Fibroblast of the aortic adventitia (primary cell): Measurements from ENCODE around the gene LRP1. TPM values are rescaled to one million over a fixed set of nuclear protein-coding genes. Genes with fewer than 3 reads are reported as not detected.

Source experiments
- DNase-seq: peaks from one replicate; pipeline ENCODE4 v3.0.0-alpha.2; 2010; ENCODE audit warnings: low read depth
- H3K4me3 ChIP-seq: 2 replicates; pipeline ENCODE4 v1.5.1; 2011; ENCODE audit warnings: low read depth, mild to moderate bottlenecking, control low read depth, low read length, moderate library complexity
- total RNA-seq: library from RNA; depleted of rRNA; stranded (reverse); fragments of >200 nt; gene quantifications from 2 replicates; pipeline ENCODE4 v1.2.3, GENCODE V29; 2012; ENCODE audit warnings: low replicate concordance
- TF ChIP-seq, protein P1 (sequence below): IDR thresholded peaks from 2 replicates; pipeline ENCODE4 v1.5.1; 2011; ENCODE audit warnings: mild to moderate bottlenecking, low read length, control low read depth, inconsistent platforms; ENCODE audit not compliant: insufficient read depth

LRP1 gene
- total RNA-seq, 1 donor, result 541 TPM

DNA sequence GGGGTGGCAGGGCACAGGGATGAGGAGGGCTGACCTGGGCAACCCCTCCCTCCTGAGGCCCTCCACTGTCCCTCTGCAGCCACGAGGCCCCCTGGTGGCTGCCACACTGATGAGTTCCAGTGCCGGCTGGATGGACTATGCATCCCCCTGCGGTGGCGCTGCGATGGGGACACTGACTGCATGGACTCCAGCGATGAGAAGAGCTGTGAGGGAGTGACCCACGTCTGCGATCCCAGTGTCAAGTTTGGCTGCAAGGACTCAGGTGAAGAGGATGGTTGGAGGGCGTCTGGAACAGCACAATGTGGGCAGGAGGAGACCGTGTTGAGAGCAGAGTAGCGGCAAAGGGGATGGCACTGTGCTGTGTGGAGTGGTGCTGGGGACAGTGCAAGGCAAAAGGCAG, 44.8 kb downstream of the LRP1 start:
- TF ChIP-seq, protein P1, sequence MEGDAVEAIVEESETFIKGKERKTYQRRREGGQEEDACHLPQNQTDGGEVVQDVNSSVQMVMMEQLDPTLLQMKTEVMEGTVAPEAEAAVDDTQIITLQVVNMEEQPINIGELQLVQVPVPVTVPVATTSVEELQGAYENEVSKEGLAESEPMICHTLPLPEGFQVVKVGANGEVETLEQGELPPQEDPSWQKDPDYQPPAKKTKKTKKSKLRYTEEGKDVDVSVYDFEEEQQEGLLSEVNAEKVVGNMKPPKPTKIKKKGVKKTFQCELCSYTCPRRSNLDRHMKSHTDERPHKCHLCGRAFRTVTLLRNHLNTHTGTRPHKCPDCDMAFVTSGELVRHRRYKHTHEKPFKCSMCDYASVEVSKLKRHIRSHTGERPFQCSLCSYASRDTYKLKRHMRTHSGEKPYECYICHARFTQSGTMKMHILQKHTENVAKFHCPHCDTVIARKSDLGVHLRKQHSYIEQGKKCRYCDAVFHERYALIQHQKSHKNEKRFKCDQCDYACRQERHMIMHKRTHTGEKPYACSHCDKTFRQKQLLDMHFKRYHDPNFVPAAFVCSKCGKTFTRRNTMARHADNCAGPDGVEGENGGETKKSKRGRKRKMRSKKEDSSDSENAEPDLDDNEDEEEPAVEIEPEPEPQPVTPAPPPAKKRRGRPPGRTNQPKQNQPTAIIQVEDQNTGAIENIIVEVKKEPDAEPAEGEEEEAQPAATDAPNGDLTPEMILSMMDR, result peak; percentile 56
- DNase-seq, result no peak
- H3K4me3 ChIP-seq, result no peak overlapping the region

DNA sequence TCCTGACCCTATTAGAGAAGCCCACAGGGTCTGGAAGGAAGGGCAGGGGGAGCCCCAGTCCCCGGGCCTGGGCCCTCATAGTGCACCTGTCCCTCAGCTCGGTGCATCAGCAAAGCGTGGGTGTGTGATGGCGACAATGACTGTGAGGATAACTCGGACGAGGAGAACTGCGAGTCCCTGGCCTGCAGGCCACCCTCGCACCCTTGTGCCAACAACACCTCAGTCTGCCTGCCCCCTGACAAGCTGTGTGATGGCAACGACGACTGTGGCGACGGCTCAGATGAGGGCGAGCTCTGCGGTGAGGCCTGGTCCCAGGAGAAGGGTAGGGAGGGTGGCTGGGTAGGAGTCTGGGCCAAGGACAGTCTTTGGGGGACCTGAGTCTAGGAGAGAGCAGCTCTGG, 45.4 kb downstream of the LRP1 start:
- DNase-seq, result no peak
- no peak overlapping the region for H3K4me3 ChIP-seq
- TF ChIP-seq, protein P1, result no peak

DNA sequence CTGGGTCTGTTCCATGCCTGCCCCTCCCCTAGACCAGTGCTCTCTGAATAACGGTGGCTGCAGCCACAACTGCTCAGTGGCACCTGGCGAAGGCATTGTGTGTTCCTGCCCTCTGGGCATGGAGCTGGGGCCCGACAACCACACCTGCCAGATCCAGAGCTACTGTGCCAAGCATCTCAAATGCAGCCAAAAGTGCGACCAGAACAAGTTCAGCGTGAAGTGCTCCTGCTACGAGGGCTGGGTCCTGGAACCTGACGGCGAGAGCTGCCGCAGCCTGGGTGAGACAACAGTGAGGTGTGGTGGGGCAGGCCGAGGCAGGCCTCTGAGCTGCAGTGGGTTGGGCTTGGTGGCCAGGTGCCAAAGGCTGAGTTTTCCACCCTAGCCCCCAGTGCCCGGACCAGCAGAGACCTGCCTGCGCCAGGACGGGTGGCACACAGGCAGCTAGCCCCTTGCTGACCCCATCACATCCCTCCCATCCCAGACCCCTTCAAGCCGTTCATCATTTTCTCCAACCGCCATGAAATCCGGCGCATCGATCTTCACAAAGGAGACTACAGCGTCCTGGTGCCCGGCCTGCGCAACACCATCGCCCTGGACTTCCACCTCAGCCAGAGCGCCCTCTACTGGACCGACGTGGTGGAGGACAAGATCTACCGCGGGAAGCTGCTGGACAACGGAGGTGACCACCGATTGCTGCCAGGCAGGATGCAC, 47.3 kb downstream of the LRP1 start:
- H3K4me3 ChIP-seq, result no peak overlapping the region
- TF ChIP-seq, protein P1, result peak; percentile 87
- peak; percentile 84 for DNase-seq

DNA sequence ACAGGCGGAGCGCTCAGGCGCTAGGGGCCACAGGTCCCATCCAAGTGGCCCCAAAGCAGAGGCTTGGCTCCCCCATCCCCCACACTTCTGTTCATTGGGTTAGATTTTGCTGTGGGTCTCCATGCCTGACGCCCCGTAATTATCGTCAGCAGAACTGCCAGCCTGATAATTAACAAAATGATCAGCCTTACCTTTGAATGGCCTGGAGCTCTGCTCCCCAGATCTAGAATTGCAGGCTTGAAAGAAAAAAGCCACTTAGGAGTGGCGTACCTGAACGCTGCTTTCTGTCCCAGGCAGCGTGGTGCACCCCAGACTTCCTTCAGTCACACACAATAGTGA, 47.8 kb downstream of the LRP1 start:
- no peak for DNase-seq
- TF ChIP-seq, protein P1, result no peak
- no peak overlapping the region for H3K4me3 ChIP-seq

DNA sequence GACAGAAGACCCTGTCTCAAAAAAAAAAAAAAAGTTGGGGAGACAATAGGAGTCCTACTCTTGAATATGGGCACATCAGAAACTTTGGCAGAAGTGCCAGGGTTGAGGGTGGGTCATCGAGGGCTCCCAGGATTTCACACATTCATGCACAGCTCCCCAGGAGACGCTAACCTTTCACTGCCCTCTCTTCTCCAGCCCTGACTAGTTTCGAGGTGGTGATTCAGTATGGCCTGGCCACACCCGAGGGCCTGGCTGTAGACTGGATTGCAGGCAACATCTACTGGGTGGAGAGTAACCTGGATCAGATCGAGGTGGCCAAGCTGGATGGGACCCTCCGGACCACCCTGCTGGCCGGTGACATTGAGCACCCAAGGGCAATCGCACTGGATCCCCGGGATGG, 48.6 kb downstream of the LRP1 start:
- DNase-seq, result peak; percentile 35
- H3K4me3 ChIP-seq, result no peak overlapping the region
- TF ChIP-seq, protein P1, result no peak

DNA sequence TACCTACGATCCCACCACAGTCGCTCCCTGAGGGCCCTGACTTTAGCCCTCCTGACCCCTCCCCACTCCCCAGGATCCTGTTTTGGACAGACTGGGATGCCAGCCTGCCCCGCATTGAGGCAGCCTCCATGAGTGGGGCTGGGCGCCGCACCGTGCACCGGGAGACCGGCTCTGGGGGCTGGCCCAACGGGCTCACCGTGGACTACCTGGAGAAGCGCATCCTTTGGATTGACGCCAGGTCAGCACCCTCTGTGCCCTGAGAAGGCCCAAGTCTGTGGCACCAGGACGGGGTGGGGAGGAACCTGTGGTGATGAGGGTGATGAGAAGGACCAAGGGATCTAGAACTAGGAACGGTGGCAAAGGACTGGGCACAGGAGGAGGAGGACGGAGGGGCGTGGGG, 49.1 kb downstream of the LRP1 start:
- no peak for DNase-seq
- TF ChIP-seq, protein P1, result no peak
- H3K4me3 ChIP-seq, result no peak overlapping the region

DNA sequence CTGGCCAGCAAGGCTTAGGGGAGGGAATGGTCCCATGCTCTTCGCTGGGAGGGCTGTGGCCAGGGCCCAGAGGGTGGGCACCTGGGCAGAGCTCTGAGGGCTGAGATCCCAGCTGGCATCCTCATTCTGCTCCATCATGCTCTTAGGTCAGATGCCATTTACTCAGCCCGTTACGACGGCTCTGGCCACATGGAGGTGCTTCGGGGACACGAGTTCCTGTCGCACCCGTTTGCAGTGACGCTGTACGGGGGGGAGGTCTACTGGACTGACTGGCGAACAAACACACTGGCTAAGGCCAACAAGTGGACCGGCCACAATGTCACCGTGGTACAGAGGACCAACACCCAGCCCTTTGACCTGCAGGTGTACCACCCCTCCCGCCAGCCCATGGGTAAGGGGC, 49.9 kb downstream of the LRP1 start:
- no peak overlapping the region for H3K4me3 ChIP-seq
- TF ChIP-seq, protein P1, result no peak
- no peak for DNase-seq
